Activated B cell treated with CpG ODN at 0.5 μM for 24 hours (primary cell): ENCODE results near the gene HAVCR1. TPM values are rescaled to one million over a fixed set of nuclear protein-coding genes. Genes with fewer than 3 reads are reported as not detected.

Source experiments
- ATAC-seq: fragments of 200-7000 bp; cut with Tn5 transposase; one replicate; pipeline ENCODE4 v1.10.0; 2021; ENCODE audit warnings: low read depth, mild to moderate bottlenecking, moderate library complexity
- CTCF ChIA-PET: fragments of 350-600 bp; sonication (Branson Sonifier 250); formaldehyde crosslinking; loops from one replicate; lab custom pipeline; 2021; ENCODE audit warnings: antibody characterized with exemption; lab: Charles Lee
- POLR2A ChIA-PET: fragments of 350-600 bp; sonication (Branson Sonifier 250); formaldehyde crosslinking; loops from one replicate; lab custom pipeline; 2021; ENCODE audit warnings: antibody characterized with exemption; lab: Charles Lee
- DNase-seq: peaks from one replicate; pipeline ENCODE4 v3.0.0; 2022
- H3K27ac Mint-ChIP-seq: one replicate; pipeline ENCODE4 v1.8.0; 2020; ENCODE audit warnings: mixed read lengths
- H3K27me3 Mint-ChIP-seq: one replicate; pipeline ENCODE4 v1.8.0; 2021; ENCODE audit warnings: mixed read lengths
- H3K36me3 Mint-ChIP-seq: one replicate; pipeline ENCODE4 v1.8.0; 2021; ENCODE audit warnings: low read depth, mixed read lengths
- H3K4me1 Mint-ChIP-seq: one replicate; pipeline ENCODE4 v1.8.0; 2021; ENCODE audit warnings: mixed read lengths
- H3K4me3 Mint-ChIP-seq: one replicate; pipeline ENCODE4 v1.8.0; 2020; ENCODE audit warnings: mild to moderate bottlenecking, mixed read lengths
- H3K9me3 Mint-ChIP-seq: one replicate; pipeline ENCODE4 v1.8.0; 2020; ENCODE audit warnings: mixed read lengths
- intact Hi-C: fragments of 100-400 bp; cut with micrococcal nuclease; formaldehyde crosslinking; loops from one replicate; pipeline ENCODE4 v1.15.1; 2024
- total RNA-seq: library from RNA; stranded (reverse); gene quantifications from 2 replicates; pipeline ENCODE4 v1.2.3, GENCODE V29; 2022
- TF ChIP-seq, protein P1 (sequence below): fragments of 200-600 bp; IDR thresholded peaks from one replicate; pipeline ENCODE4 v1.8.0; 2022; ENCODE audit warnings: antibody characterized with exemption, mild to moderate bottlenecking

HAVCR1 gene
- total RNA-seq, 1 donor from 2014 or later: not detected

DNA sequence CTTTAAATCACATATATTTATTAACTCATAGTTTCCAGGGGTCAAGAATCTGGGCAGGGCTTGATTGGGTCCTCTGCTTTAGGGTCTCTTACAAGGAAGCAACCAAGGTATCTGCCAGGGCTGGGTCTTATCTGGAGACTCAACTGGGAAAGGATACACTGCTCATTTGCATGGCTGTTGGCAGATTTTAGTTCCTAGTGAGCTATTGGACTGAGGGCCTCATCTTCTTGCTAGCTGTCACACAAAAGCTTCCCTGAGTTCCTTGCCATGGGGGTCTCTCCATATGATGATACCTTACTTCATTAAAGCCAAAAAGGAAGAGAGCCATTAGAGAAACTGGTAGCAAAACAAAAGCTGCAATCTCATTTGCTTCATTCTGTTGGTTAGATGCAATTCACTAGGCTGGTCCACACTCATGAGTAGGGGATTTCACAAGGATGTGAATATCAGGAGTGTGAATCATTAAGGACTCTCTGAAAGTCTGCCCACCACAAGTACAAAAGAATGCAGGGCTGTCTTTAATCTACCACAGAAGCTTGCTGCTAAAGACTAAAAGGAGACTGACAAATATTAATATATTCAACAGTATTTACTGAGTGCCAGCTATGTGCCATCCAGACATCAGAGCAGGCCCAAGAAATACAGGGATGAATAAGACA is 53.9 kb downstream of the HAVCR1 start:
- Mint-ChIP-seq H3K27me3 (peaks cover 3% of the 10 kb centered on the region), H3K4me3 (no peak overlapping the region), H3K9me3 (peaks cover 5% of the 10 kb centered on the region), H3K36me3 (no peaks in the 10 kb centered on the region), H3K27ac (no peak overlapping the region), H3K4me1 (no peaks in the 10 kb centered on the region)
- POLR2A ChIA-PET: no interaction called here
- ATAC-seq (no peak), DNase-seq (no peak)
- CTCF ChIA-PET: no interaction called here
- intact Hi-C loops: no loop called here
- TF ChIP-seq, protein P1, sequence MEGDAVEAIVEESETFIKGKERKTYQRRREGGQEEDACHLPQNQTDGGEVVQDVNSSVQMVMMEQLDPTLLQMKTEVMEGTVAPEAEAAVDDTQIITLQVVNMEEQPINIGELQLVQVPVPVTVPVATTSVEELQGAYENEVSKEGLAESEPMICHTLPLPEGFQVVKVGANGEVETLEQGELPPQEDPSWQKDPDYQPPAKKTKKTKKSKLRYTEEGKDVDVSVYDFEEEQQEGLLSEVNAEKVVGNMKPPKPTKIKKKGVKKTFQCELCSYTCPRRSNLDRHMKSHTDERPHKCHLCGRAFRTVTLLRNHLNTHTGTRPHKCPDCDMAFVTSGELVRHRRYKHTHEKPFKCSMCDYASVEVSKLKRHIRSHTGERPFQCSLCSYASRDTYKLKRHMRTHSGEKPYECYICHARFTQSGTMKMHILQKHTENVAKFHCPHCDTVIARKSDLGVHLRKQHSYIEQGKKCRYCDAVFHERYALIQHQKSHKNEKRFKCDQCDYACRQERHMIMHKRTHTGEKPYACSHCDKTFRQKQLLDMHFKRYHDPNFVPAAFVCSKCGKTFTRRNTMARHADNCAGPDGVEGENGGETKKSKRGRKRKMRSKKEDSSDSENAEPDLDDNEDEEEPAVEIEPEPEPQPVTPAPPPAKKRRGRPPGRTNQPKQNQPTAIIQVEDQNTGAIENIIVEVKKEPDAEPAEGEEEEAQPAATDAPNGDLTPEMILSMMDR: no peak

DNA sequence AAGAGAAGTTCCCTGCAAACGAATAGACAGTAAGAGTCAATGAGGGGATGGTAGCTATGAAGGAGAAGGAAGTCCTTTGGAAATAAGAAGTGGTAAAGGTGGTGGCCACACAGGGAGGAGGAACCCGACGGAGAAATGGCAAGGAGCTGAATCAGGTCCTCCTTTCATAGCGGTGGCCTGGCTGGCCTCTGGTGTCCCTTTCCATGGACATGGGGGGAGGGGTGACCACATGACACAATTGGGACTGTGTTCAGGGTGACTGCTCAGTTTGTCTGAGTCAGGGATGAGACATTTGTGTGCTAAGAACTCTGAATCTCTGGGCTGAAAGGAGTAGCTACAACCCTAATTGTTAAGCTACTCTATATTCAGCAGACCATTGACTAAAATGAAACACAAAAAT is 67.2 kb downstream of the HAVCR1 start:
- no peaks in the 10 kb centered on the region for H3K36me3 Mint-ChIP-seq
- peaks cover 6% of the 10 kb centered on the region for H3K27me3 Mint-ChIP-seq
- H3K4me3 Mint-ChIP-seq: no peak overlapping the region
- H3K4me1 Mint-ChIP-seq: no peaks in the 10 kb centered on the region
- no peak overlapping the region for H3K27ac Mint-ChIP-seq
- ATAC-seq (no peak), DNase-seq (no peak)
- POLR2A ChIA-PET: no interaction called here
- no peaks in the 10 kb centered on the region for H3K9me3 Mint-ChIP-seq
- intact Hi-C loops: no loop called here
- TF ChIP-seq, protein P1: no peak
- CTCF ChIA-PET: no interaction called here

GRCh38 chr5:156984064-156984463 is 74.9 kb downstream of the HAVCR1 start:
- Mint-ChIP-seq H3K4me1 (peaks cover 12% of the 10 kb centered on the region), H3K36me3 (no peaks in the 10 kb centered on the region), H3K4me3 (no peak overlapping the region), H3K9me3 (no peaks in the 10 kb centered on the region), H3K27ac (no peak overlapping the region), H3K27me3 (peaks cover 7% of the 10 kb centered on the region)
- intact Hi-C loops: no loop called here
- DNase-seq: no peak
- no peak for ATAC-seq
- TF ChIP-seq, protein P1: no peak
- ChIA-PET POLR2A (no interaction called here), CTCF (no interaction called here)

DNA sequence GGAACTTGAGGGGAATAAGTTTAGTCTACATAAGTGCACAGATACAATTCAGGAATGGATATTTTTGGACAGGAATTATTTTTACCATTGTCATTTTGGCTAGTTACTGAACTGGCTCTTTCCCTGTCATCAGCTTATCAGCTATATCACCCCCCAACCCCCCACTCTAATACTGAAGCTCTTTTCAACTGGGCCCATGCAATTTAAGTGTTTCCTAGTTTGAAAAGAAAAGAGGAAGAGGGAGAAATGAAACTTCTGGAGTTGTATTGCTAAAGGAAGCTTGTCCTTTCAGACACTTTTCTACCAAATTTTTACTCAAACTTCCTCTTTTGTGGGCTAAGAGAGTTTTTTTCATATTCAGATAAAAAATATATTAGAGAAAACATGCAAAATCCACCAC is 77.4 kb downstream of the HAVCR1 start:
- TF ChIP-seq, protein P1: no peak
- DNase-seq: no peak
- Mint-ChIP-seq H3K9me3 (no peaks in the 10 kb centered on the region), H3K4me1 (peaks cover 12% of the 10 kb centered on the region), H3K36me3 (no peaks in the 10 kb centered on the region), H3K27ac (no peak overlapping the region), H3K4me3 (no peak overlapping the region), H3K27me3 (peaks cover 16% of the 10 kb centered on the region)
- ATAC-seq: no peak
- intact Hi-C loops: no loop called here
- CTCF ChIA-PET: no interaction called here
- POLR2A ChIA-PET: no interaction called here

Other genes with a start within 250 kb of the HAVCR1 start
- 0.39 and 0.42 TPM in 2 replicates for gene PPP1R2B, start 208.8 kb downstream of the HAVCR1 start, total RNA-seq
- not detected in 2 replicates for gene TIMD4, start 95.9 kb downstream of the HAVCR1 start, total RNA-seq
- gene HAVCR2, start 49.9 kb upstream of the HAVCR1 start, total RNA-seq: 0.64 and 0.84 TPM in 2 replicates
- gene MED7, start 83.7 kb upstream of the HAVCR1 start, total RNA-seq: 14.0 and 16.1 TPM in 2 replicates
- gene GARIN3, start 107.1 kb upstream of the HAVCR1 start, total RNA-seq: not detected in 2 replicates
- gene ITK, start 121.7 kb upstream of the HAVCR1 start, total RNA-seq: 0.18 and 0.86 TPM in 2 replicates
- 385 and 471 TPM in 2 replicates for gene CYFIP2, start 207.0 kb upstream of the HAVCR1 start, total RNA-seq